Fibroblast of lung (primary cell): ENCODE results near the gene DPP10. TPM values are rescaled to one million over a fixed set of nuclear protein-coding genes. Genes with fewer than 3 reads are reported as not detected.

ENCODE experiments used
- DNase-seq, 2 donors: peaks; one replicate each; pipeline versions ENCODE4 v3.0.0 to v3.0.0-alpha.2; 2010; ENCODE audit warnings: low read depth in 2 of 2
- H2AFZ ChIP-seq: 2 replicates; pipeline ENCODE4 v1.5.1; 2012; ENCODE audit warnings: low read length, control low read depth, inconsistent platforms
- H3K27ac ChIP-seq: 2 replicates; pipeline ENCODE4 v1.5.1; 2011; ENCODE audit warnings: low read length, control low read depth; ENCODE audit not compliant: insufficient read depth
- H3K27me3 ChIP-seq: 2 replicates; pipeline ENCODE4 v1.5.1; 2011; ENCODE audit warnings: mild to moderate bottlenecking, low read length; ENCODE audit not compliant: control insufficient read depth, insufficient read depth
- H3K36me3 ChIP-seq: 2 replicates; pipeline ENCODE4 v1.5.1; 2011; ENCODE audit warnings: low read length; ENCODE audit not compliant: control insufficient read depth, insufficient read depth
- H3K4me1 ChIP-seq: 2 replicates; pipeline ENCODE4 v1.5.1; 2011; ENCODE audit warnings: low read length; ENCODE audit not compliant: control insufficient read depth, insufficient read depth; ENCODE audit errors: extremely low read depth
- H3K4me2 ChIP-seq: 2 replicates; pipeline ENCODE4 v1.5.1; 2011; ENCODE audit warnings: low read length, control low read depth; ENCODE audit not compliant: insufficient read depth; ENCODE audit errors: extremely low read depth
- H3K4me3 ChIP-seq, 4 experiments: fragments of 200-600 bp in 1 of 4; sonication (generic) in 1 of 4; replicated peaks in 1 of 4; 2 replicates each; pipeline ENCODE4 v1.5.1; 2011 to 2016; ENCODE audit warnings: low read length in 4 of 4, low read depth in 3 of 4, mild to moderate bottlenecking in 3 of 4, control low read depth in 2 of 4, inconsistent platforms in 1 of 4, mixed read lengths in 1 of 4; ENCODE audit not compliant: insufficient read depth in 1 of 4; ENCODE audit errors: control extremely low read depth in 1 of 4
- H3K79me2 ChIP-seq: 2 replicates; pipeline ENCODE4 v1.5.1; 2012; ENCODE audit warnings: mild to moderate bottlenecking, low read length, inconsistent platforms; ENCODE audit not compliant: control insufficient read depth, insufficient read depth
- H3K9ac ChIP-seq: 2 replicates; pipeline ENCODE4 v1.5.1; 2011; ENCODE audit warnings: mild to moderate bottlenecking, low read length, control low read depth; ENCODE audit not compliant: insufficient read depth
- H3K9me3 ChIP-seq: 2 replicates; pipeline ENCODE4 v1.5.1; 2012; ENCODE audit warnings: low read depth, low read length; ENCODE audit not compliant: control insufficient read depth, insufficient read depth
- H4K20me1 ChIP-seq: 2 replicates; pipeline ENCODE4 v1.5.1; 2011; ENCODE audit warnings: low read length; ENCODE audit not compliant: control insufficient read depth, insufficient read depth; ENCODE audit errors: extremely low read depth
- CTCF ChIP-seq, 2 donors: IDR thresholded peaks in 1 of 2; conservative IDR thresholded peaks in 1 of 2; 1 replicate in 1 of 2; 2 replicates in 1 of 2; pipeline ENCODE4 v1.5.1; 2011 to 2012; ENCODE audit warnings: low read length in 2 of 2, control low read depth in 1 of 2, inconsistent platforms in 1 of 2, low read depth in 1 of 2, mild to moderate bottlenecking in 1 of 2
- EZH2 ChIP-seq: IDR thresholded peaks from 2 replicates; pipeline ENCODE4 v1.5.1; 2012; ENCODE audit warnings: low read length, control low read depth, mild to moderate bottlenecking; ENCODE audit errors: missing control alignments
- polyA plus RNA-seq, 2 donors: library from polyadenylated mRNA; depleted of rRNA in 1 of 2; stranded (reverse) in 1 of 2; unstranded in 1 of 2; fragments of >200 nt; gene quantifications; 2 replicates each; pipeline ENCODE4 v1.2.1, GENCODE V29; 2011 to 2012; ENCODE audit warnings: missing spikeins in 1 of 2
- total RNA-seq: library from RNA; depleted of rRNA; stranded (reverse); fragments of >200 nt; gene quantifications from 2 replicates; pipeline ENCODE4 v1.2.1, GENCODE V29; 2014

Gene DPP10
- total and polyA plus RNA-seq, 2 donors (not counting 1 experiment from before 2014, with no cell fraction given): not detected

GRCh38 chr2:114688241-114688640 is 245.8 kb downstream of the DPP10 start:
- Histone ChIP-seq H2AFZ (no peak overlapping the region), H3K27ac (no peak overlapping the region), H4K20me1 (no peaks in the 10 kb centered on the region), H3K36me3 (no peaks in the 10 kb centered on the region), H3K9me3 (no peaks in the 10 kb centered on the region), H3K79me2 (no peaks in the 10 kb centered on the region), H3K9ac (no peak overlapping the region), H3K4me2 (no peak overlapping the region), H3K4me3 (no peak overlapping the region), H3K4me1 (no peaks in the 10 kb centered on the region), H3K27me3 (no peaks in the 10 kb centered on the region)
- no peak for DNase-seq
- TF ChIP-seq CTCF (conservative IDR thresholded peaks at IDR 0.05 in 1 of 2, IDR thresholded peaks at IDR 0.05 in 1 of 2; ENCODE audit: low read depth in 1 of 2, low read length in 2 of 2) (no peak), EZH2 (no peak)

GRCh38 chr2:114698520-114698919 is 256.1 kb downstream of the DPP10 start:
- no peak overlapping the region for H3K4me3 ChIP-seq
- H4K20me1 ChIP-seq: no peaks in the 10 kb centered on the region
- H3K27ac ChIP-seq: no peak overlapping the region
- H3K27me3 ChIP-seq: no peaks in the 10 kb centered on the region
- H2AFZ ChIP-seq: no peak overlapping the region
- H3K36me3 ChIP-seq: no peaks in the 10 kb centered on the region
- no peak overlapping the region for H3K9ac ChIP-seq
- H3K9me3 ChIP-seq: no peaks in the 10 kb centered on the region
- DNase-seq: no peak
- TF ChIP-seq CTCF (conservative IDR thresholded peaks at IDR 0.05 in 1 of 2, IDR thresholded peaks at IDR 0.05 in 1 of 2; ENCODE audit: low read depth in 1 of 2, low read length in 2 of 2): no peak
- TF ChIP-seq EZH2: no peak
- H3K79me2 ChIP-seq: no peaks in the 10 kb centered on the region
- no peaks in the 10 kb centered on the region for H3K4me1 ChIP-seq
- H3K4me2 ChIP-seq: no peak overlapping the region

GRCh38 chr2:114699423-114699944 is 257.0 kb downstream of the DPP10 start:
- no peak overlapping the region for H2AFZ ChIP-seq
- H3K27me3 ChIP-seq: no peaks in the 10 kb centered on the region
- no peak overlapping the region for H3K9ac ChIP-seq
- no peak for DNase-seq
- no peak overlapping the region for H3K27ac ChIP-seq
- H3K79me2 ChIP-seq: no peaks in the 10 kb centered on the region
- no peaks in the 10 kb centered on the region for H3K9me3 ChIP-seq
- H4K20me1 ChIP-seq: no peaks in the 10 kb centered on the region
- H3K4me1 ChIP-seq: no peaks in the 10 kb centered on the region
- TF ChIP-seq EZH2 (no peak), CTCF (conservative IDR thresholded peaks at IDR 0.05 in 1 of 2, IDR thresholded peaks at IDR 0.05 in 1 of 2; ENCODE audit: low read depth in 1 of 2, low read length in 2 of 2) (no peak)
- H3K4me2 ChIP-seq: no peak overlapping the region
- no peaks in the 10 kb centered on the region for H3K36me3 ChIP-seq
- H3K4me3 ChIP-seq: no peak overlapping the region
